HCT116 (cell line): ENCODE results near the gene CMBL. TPM values are rescaled to one million over a fixed set of nuclear protein-coding genes. Genes with fewer than 3 reads are reported as not detected.

Source experiments
- ATAC-seq: fragments of 200-7000 bp; cut with Tn5 transposase; 2 replicates; pipeline ENCODE4 v1.9.1; 2020; ENCODE audit warnings: mild to moderate bottlenecking, moderate library complexity
- BruUV-seq: library from RNA; stranded (reverse); fragments of 400-500 nt; replicated peaks from 2 replicates; lab custom pipeline; 2021; lab: Mats Ljungman, UMichigan
- CTCF ChIA-PET: fragments of 300-600 bp; sonication (Branson Sonifier 250); formaldehyde crosslinking; loops from one replicate; lab custom pipeline; 2021; ENCODE audit warnings: antibody characterized with exemption; lab: Charles Lee
- POLR2A ChIA-PET: fragments of 300-600, 350-600 bp; sonication (Branson Sonifier 250); formaldehyde crosslinking; loops from one replicate; lab custom pipeline; 2021; ENCODE audit warnings: antibody characterized with exemption; lab: Charles Lee
- RAD21 ChIA-PET, 2 experiments: fragments of 300-600 bp; sonication (Branson Sonifier 250); formaldehyde crosslinking; loops; one replicate each; lab custom pipeline; 2023; ENCODE audit warnings: low total read pairs in 2 of 2; ENCODE audit not compliant: uncharacterized antibody in 2 of 2, unreplicated experiment in 2 of 2, low non-redundant PET in 1 of 2; lab: Charles Lee
- DNase-seq: peaks from one replicate; pipeline ENCODE4 v3.0.0-alpha.2; 2010; ENCODE audit warnings: low read depth, low spot score
- H2AFZ ChIP-seq: fragments of 200-600 bp; shearing (Covaris generic), sonication (generic); 2 replicates; pipeline ENCODE4 v1.6.1; 2017; ENCODE audit warnings: low read depth, mixed run types, mixed read lengths, antibody characterized with exemption, low read length; ENCODE audit not compliant: poor library complexity, severe bottlenecking
- H3K27ac ChIP-seq: 2 replicates; pipeline ENCODE4 v1.5.1; 2012; ENCODE audit warnings: low read depth, low read length
- H3K27me3 ChIP-seq: fragments of 200-600 bp; sonication (generic); 2 replicates; pipeline ENCODE4 v1.6.1; 2016; ENCODE audit warnings: mixed run types, low read length, mixed read lengths; ENCODE audit not compliant: insufficient read depth
- H3K36me3 ChIP-seq, 2 experiments: fragments of 200-500 bp in 1 of 2; fragments of 200-600 bp in 1 of 2; sonication (Bioruptor generic) in 1 of 2; sonication (generic) in 1 of 2; 2 replicates each; pipeline versions ENCODE4 v1.5.1 to v1.6.1; 2014 to 2016; ENCODE audit warnings: low read length in 2 of 2, inconsistent platforms in 1 of 2, mixed read lengths in 1 of 2, mixed run types in 1 of 2; ENCODE audit not compliant: insufficient read depth in 2 of 2, control insufficient read depth in 1 of 2
- H3K4me1 ChIP-seq, 2 experiments: fragments of 200-600 bp in 1 of 2; sonication (generic) in 1 of 2; 2 replicates each; pipeline versions ENCODE4 v1.5.1 to v1.6.1; 2012 to 2017; ENCODE audit warnings: low read length in 2 of 2, inconsistent platforms in 1 of 2, mild to moderate bottlenecking in 1 of 2, mixed read lengths in 1 of 2, mixed run types in 1 of 2, moderate library complexity in 1 of 2; ENCODE audit not compliant: insufficient read depth in 2 of 2, control insufficient read depth in 1 of 2
- H3K4me2 ChIP-seq: fragments of 200-600 bp; sonication (generic); 2 replicates; pipeline ENCODE4 v1.6.1; 2017; ENCODE audit warnings: mixed run types, low read length, mixed read lengths
- H3K4me3 ChIP-seq, 2 experiments: fragments of 200-600 bp in 1 of 2; sonication (generic) in 1 of 2; replicated peaks in 1 of 2; 2 replicates each; pipeline ENCODE4 v1.5.1; 2011 to 2016; ENCODE audit warnings: low read length in 2 of 2, control low read depth in 1 of 2, low read depth in 1 of 2, mild to moderate bottlenecking in 1 of 2, mixed read lengths in 1 of 2, mixed run types in 1 of 2
- H3K79me2 ChIP-seq: fragments of 200-600 bp; sonication (generic); 2 replicates; pipeline ENCODE4 v1.6.1; 2017; ENCODE audit warnings: mild to moderate bottlenecking, mixed run types, low read length, moderate library complexity, mixed read lengths; ENCODE audit not compliant: insufficient read depth
- H3K9ac ChIP-seq: fragments of 200-600 bp; sonication (generic); 2 replicates; pipeline ENCODE4 v1.6.1; 2016; ENCODE audit warnings: low read length, mixed read lengths
- H3K9me2 ChIP-seq: fragments of 200-600 bp; sonication (generic), shearing (Covaris generic); 2 replicates; pipeline ENCODE4 v1.6.1; 2017; ENCODE audit warnings: mixed run types, mild to moderate bottlenecking, moderate library complexity; ENCODE audit not compliant: insufficient read depth
- H3K9me3 ChIP-seq, 2 experiments: fragments of 200-500 bp in 1 of 2; fragments of 200-600 bp in 1 of 2; sonication (Bioruptor generic) in 1 of 2; sonication (generic) in 1 of 2; 2 replicates each; pipeline ENCODE4 v1.6.1; 2014 to 2017; ENCODE audit warnings: low read length in 2 of 2, mixed read lengths in 2 of 2, inconsistent platforms in 1 of 2, low read depth in 1 of 2, mild to moderate bottlenecking in 1 of 2, mixed run types in 1 of 2, moderate library complexity in 1 of 2; ENCODE audit not compliant: control insufficient read depth in 1 of 2, insufficient read depth in 1 of 2
- H4K20me1 ChIP-seq: fragments of 200-600 bp; sonication (generic), shearing (Covaris generic); 2 replicates; pipeline ENCODE4 v1.6.1; 2017; ENCODE audit warnings: mixed run types, mild to moderate bottlenecking, moderate library complexity; ENCODE audit not compliant: insufficient read depth
- CEBPB ChIP-seq: IDR thresholded peaks from 2 replicates; pipeline ENCODE4 v1.6.1; 2012; ENCODE audit warnings: low read depth
- ELF1 ChIP-seq: IDR thresholded peaks from 2 replicates; pipeline ENCODE4 v1.6.1; 2012; ENCODE audit warnings: low read depth, borderline replicate concordance
- EZH2phosphoT487 ChIP-seq: fragments of 200-600 bp; IDR thresholded peaks from 2 replicates; pipeline ENCODE4 v1.6.1; 2018; ENCODE audit warnings: antibody characterized with exemption, borderline replicate concordance
- FOSL1 ChIP-seq: IDR thresholded peaks from 2 replicates; pipeline ENCODE4 v1.6.1; 2012; ENCODE audit warnings: low read depth
- JUND ChIP-seq: IDR thresholded peaks from 2 replicates; pipeline ENCODE4 v1.6.1; 2012
- RAD21 ChIP-seq: IDR thresholded peaks from 2 replicates; pipeline ENCODE4 v1.6.1; 2012; ENCODE audit warnings: low read depth, mild to moderate bottlenecking
- REST ChIP-seq: IDR thresholded peaks from 2 replicates; pipeline ENCODE4 v1.6.1; 2012; ENCODE audit warnings: low read depth
- SP1 ChIP-seq: IDR thresholded peaks from 2 replicates; pipeline ENCODE4 v1.6.1; 2012; ENCODE audit warnings: low read depth
- TCF7L2 ChIP-seq: IDR thresholded peaks from 2 replicates; pipeline ENCODE4 v1.7.0; 2011; ENCODE audit warnings: borderline replicate concordance, inconsistent platforms; ENCODE audit not compliant: insufficient read depth, insufficient read length; ENCODE audit errors: extremely low read depth
- YY1 ChIP-seq: IDR thresholded peaks from 2 replicates; pipeline ENCODE4 v1.6.1; 2011; ENCODE audit warnings: low read length, low read depth, moderate library complexity, mild to moderate bottlenecking; ENCODE audit not compliant: insufficient replicate concordance; ENCODE audit errors: extremely low read depth
- ZFX ChIP-seq: fragments of 450-650 bp; IDR thresholded peaks from 2 replicates; pipeline ENCODE4 v1.6.1; 2017
- ZNF274 ChIP-seq: fragments of 200-500 bp; sonication (Bioruptor generic); IDR thresholded peaks from 2 replicates; pipeline ENCODE4 v1.6.1; 2014; ENCODE audit warnings: mild to moderate bottlenecking, low read depth, low read length, inconsistent platforms
- intact Hi-C: fragments of 100-400 bp; cut with micrococcal nuclease; formaldehyde crosslinking; loops from 2 replicates; pipeline ENCODE4 v1.10.0; 2022
- total RNA-seq: library from RNA; stranded (reverse); gene quantifications from one replicate; pipeline ENCODE4 v1.2.1, GENCODE V29; 2021; ENCODE audit not compliant: unreplicated experiment
- TF ChIP-seq, protein P1 (sequence below): IDR thresholded peaks from 2 replicates; pipeline ENCODE4 v1.6.1; 2012
- TF ChIP-seq, protein P2 (sequence below), 3 experiments: fragments of 200-600 bp in 1 of 3; sonication (generic) in 1 of 3; IDR thresholded peaks in 2 of 3; conservative IDR thresholded peaks in 1 of 3; 2 replicates each; pipeline ENCODE4 v1.5.1; 2012 to 2017; ENCODE audit warnings: low read depth in 2 of 3, low read length in 2 of 3, antibody characterized with exemption in 1 of 3, borderline replicate concordance in 1 of 3, control low read depth in 1 of 3, mild to moderate bottlenecking in 1 of 3, mixed read lengths in 1 of 3, mixed run types in 1 of 3, moderate library complexity in 1 of 3; ENCODE audit not compliant: insufficient read depth in 1 of 3

Gene CMBL
- total RNA-seq, 1 experiment from 2014 or later = 51.0 TPM

- Histone ChIP-seq H3K79me2 (peaks cover 38% of the 10 kb centered on the region), H2AFZ (no peak overlapping the region), H3K9me2 (no peaks in the 10 kb centered on the region), H3K27ac (no peak overlapping the region), H3K36me3 (no peaks in the 10 kb centered on the region), H3K4me2 (peak overlapping the region; percentile 90; the same call in 1 of the 2 replicates), H3K4me1 (peaks cover 17 to 24% of the 10 kb centered on the region in 2 experiments), H3K27me3 (no peaks in the 10 kb centered on the region), H3K9ac (no peak overlapping the region), H3K4me3 (no peak overlapping the region), H3K9me3 (no peaks in the 10 kb centered on the region), H4K20me1 (no peaks in the 10 kb centered on the region; the same call in 1 of the 2 replicates)
- TF ChIP-seq YY1 = no peak
- TF ChIP-seq REST = no peak
- no peak for TF ChIP-seq ZNF274
- ChIA-PET CTCF (no interaction called here), POLR2A (no interaction called here), RAD21 (no interaction called here)
- intact Hi-C loops = no loop called here
- DNase-seq (no peak), ATAC-seq (no peak)
- no TSS peak for BruUV-seq
These were observed 44.2 kb upstream of the CMBL start for GRCh38 chr5:10351919-10352318.

GRCh38 chr5:10351199-10351905 lies 43.6 kb upstream of the CMBL start:
- CTCF ChIA-PET = no interaction called here
- intact Hi-C loops = no loop called here
- Histone ChIP-seq H3K9me3 (no peaks in the 10 kb centered on the region), H3K79me2 (peaks cover 32% of the 10 kb centered on the region), H3K4me3 (no peak overlapping the region), H3K27ac (no peak overlapping the region), H3K9ac (no peak overlapping the region), H3K4me2 (no peak overlapping the region), H3K9me2 (no peaks in the 10 kb centered on the region), H3K4me1 (peaks cover 17 to 24% of the 10 kb centered on the region in 2 experiments), H2AFZ (no peak overlapping the region), H3K36me3 (no peaks in the 10 kb centered on the region; a peak in 1 of 4 replicates), H3K27me3 (no peaks in the 10 kb centered on the region), H4K20me1 (no peaks in the 10 kb centered on the region; the same call in 1 of the 2 replicates)
- POLR2A ChIA-PET = no interaction called here
- ATAC-seq (no peak), DNase-seq (no peak)
- BruUV-seq = no TSS peak
- RAD21 ChIA-PET = no interaction called here
- no peak for TF ChIP-seq ELF1
- TF ChIP-seq FOSL1 = no peak
- no peak for TF ChIP-seq CEBPB
- no peak for TF ChIP-seq TCF7L2
- TF ChIP-seq ZNF274 = no peak
- TF ChIP-seq ZFX = no peak
- no peak for TF ChIP-seq SP1
- TF ChIP-seq, protein P1, sequence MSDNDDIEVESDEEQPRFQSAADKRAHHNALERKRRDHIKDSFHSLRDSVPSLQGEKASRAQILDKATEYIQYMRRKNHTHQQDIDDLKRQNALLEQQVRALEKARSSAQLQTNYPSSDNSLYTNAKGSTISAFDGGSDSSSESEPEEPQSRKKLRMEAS = no peak
- TF ChIP-seq EZH2phosphoT487 = no peak
- TF ChIP-seq, protein P2, sequence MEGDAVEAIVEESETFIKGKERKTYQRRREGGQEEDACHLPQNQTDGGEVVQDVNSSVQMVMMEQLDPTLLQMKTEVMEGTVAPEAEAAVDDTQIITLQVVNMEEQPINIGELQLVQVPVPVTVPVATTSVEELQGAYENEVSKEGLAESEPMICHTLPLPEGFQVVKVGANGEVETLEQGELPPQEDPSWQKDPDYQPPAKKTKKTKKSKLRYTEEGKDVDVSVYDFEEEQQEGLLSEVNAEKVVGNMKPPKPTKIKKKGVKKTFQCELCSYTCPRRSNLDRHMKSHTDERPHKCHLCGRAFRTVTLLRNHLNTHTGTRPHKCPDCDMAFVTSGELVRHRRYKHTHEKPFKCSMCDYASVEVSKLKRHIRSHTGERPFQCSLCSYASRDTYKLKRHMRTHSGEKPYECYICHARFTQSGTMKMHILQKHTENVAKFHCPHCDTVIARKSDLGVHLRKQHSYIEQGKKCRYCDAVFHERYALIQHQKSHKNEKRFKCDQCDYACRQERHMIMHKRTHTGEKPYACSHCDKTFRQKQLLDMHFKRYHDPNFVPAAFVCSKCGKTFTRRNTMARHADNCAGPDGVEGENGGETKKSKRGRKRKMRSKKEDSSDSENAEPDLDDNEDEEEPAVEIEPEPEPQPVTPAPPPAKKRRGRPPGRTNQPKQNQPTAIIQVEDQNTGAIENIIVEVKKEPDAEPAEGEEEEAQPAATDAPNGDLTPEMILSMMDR (IDR thresholded peaks at IDR 0.05 in 2 of 3, conservative IDR thresholded peaks at IDR 0.05 in 1 of 3; ENCODE audit: borderline replicate concordance in 1 of 3, insufficient read depth in 1 of 3, low read depth in 2 of 3, low read length in 2 of 3) = no peak
- TF ChIP-seq JUND = no peak
- no peak for TF ChIP-seq RAD21
